GM19452 (cell line): ENCODE measurements around the gene NCKAP5.

Experiments
- ATAC-seq: cut with Tn5 transposase; IDR thresholded peaks from one replicate; pipeline ENCODE4 v1.9.1; 2021; ENCODE audit not compliant: unreplicated experiment

NCKAP5 gene

GRCh38 chr2:133120310-133120709 lies 448.0 kb downstream of the NCKAP5 start:
- no peak for ATAC-seq

DNA sequence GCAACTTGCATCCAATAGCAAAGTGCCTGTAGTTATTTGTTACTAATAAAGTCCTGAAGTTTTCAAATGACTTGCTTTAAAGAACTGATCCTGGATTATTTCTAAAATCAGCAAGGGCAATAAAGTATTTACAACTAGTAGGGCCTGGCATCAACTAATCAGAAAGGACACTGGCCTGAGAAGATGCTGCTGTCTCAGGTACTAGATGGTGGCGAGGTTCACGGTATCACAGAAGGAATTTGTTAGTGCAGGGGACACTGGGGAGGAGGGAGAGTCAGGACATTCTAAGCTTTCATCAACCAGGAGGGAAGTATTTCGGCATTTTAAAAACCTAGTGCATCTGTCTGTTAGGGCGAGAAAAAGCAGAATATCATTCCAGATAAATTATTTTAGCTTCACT lies 458.1 kb downstream of the NCKAP5 start:
- no peak for ATAC-seq

DNA sequence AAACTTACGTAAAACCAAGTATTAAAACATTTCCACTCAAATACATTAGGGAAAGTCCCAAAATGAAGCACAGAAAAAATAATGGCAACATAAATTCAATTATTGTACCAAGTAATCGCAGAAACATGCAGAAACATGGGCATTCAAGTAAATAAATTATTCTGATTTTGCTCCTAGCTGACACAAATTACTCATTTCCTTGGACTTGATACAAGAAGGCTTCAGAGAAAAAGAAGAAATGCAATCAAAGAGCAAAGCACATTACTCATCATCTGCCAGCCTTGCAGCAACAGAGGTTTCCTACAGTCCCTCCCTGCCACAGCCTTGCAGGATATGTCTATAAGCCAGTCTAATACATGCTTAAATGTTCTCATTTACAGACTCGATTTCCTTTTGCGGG lies 458.5 kb downstream of the NCKAP5 start:
- no peak for ATAC-seq

GRCh38 chr2:133107058-133107815 lies 461.0 kb downstream of the NCKAP5 start:
- no peak for ATAC-seq

GRCh38 chr2:133104871-133105270 lies 463.4 kb downstream of the NCKAP5 start:
- ATAC-seq, result no peak

DNA sequence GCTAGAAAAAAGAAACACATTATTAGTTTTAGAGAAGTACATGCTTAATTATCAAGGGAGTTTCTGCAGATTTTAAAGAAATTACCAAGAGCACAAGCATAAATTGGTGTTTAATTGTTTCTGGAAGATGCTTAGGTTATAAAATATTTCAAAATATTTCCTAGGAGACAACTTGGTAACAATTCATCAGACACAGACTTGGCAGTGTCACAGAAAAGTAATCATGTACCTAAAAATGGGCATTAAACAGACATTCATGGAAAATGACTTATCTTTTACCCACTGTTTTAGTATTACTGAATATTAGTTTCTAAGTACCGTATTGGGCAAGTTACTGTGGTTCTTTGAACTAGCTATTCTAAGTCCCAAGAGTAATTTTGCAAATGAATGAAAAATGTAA lies 469.5 kb downstream of the NCKAP5 start:
- ATAC-seq, result no peak

- ATAC-seq, result no peak
These were observed 470.6 kb downstream of the NCKAP5 start for GRCh38 chr2:133097666-133098065.

DNA sequence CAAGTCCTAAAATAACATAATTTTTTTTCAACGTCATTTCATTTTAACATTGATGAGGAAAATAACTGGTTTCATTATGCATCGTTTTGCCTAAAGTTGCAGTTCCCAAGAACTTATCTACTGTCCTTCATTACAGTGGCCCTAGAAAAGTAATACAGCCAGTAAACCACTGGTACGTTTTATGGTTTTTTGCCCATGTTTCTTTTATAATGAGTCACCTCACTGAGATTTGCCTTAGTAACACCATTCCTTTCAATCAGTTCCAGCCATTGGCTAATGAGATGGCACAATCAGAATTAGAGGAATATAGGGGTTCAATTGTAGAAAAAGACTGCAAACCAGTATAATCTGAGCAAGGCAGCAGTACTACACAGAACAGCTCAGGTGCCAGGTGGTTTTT lies 475.7 kb downstream of the NCKAP5 start:
- ATAC-seq, result no peak

DNA sequence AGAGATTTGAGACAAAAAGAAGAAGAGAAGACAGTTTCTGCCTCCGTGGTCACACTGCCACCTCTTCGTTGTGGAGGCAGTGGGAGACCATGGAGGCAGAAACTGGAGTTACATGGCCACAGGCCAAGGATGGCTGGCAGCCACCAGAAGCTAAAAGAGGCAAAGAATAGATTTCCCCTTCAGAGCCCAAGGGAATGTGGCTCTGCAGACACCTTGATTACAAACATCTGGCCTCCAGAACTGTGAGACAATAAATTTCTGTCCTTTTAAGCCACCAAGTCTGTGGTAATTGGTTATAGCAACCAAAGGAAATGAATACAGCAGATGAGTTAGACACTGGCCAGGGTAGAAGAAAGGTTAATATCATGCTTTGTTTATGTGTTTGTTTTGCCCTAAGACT lies 477.9 kb downstream of the NCKAP5 start:
- ATAC-seq, result no peak

DNA sequence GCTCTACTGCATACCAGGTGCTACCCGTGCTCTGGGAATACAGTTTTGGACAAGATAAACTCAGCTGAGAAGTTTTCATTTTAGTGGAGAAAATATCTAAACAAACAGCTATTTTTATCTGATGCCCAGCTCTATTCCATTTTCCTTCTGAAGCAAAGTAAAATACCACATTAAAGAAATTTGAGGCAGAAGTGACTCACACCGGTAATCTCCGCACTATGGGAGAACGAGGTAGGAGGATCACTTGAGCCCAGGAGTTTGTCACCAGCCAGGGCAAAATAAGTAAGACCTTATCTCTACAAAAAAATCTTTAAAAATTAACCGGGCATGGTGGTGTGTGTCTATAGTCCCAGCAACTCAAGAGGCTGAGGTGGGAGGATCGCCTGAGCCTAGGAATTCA lies 482.1 kb downstream of the NCKAP5 start:
- no peak for ATAC-seq

GRCh38 chr2:133085646-133086045 lies 482.6 kb downstream of the NCKAP5 start:
- ATAC-seq, result no peak

- ATAC-seq, result no peak
These were observed 486.2 kb downstream of the NCKAP5 start for GRCh38 chr2:133082034-133082433.

- no peak for ATAC-seq
These were observed 487.4 kb downstream of the NCKAP5 start for GRCh38 chr2:133080822-133081221.

GRCh38 chr2:133078667-133079411 lies 489.4 kb downstream of the NCKAP5 start:
- no peak for ATAC-seq

GRCh38 chr2:133077269-133077822 lies 490.9 kb downstream of the NCKAP5 start:
- ATAC-seq, result no peak

DNA sequence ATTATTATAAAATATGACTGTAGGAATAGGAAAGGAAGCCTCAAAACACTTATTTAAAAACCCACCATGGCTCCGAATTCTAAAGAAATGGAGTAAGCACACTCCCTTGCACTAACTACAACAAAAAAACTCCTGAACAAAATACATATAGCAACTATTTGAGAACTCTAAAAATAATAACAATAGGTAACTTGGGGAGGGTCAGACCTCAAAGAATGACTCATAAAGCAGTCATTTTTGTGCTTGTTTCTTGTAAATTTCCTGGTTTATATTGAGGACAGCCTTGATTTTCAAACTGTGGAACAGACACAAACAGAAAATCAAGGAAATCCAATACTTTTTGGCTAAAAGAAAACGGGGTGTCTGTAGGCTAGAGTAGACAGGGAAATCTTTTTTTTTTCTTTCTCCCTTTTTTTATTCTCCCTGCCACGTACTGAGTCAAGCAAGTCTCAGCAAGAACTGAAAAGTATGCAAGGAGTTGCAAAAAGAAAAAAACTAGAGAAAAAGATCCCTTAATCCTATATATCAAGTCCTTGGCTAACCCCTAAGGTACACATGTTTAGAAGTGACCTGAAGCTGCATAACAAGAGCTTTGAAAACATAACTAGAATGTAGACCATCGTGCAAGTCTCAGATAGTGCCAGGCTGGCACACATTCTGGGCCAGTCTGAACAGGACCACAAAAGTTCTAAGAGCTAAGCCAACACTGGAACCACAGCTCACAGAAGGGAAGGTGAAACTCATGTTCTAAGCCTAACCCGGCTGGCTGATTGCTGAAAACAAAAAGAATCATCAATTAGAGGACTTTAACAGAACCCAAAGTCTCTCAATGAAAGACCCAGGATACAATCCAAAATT lies 495.2 kb downstream of the NCKAP5 start:
- no peak for ATAC-seq

- ATAC-seq, result no peak
These were observed 504.5 kb downstream of the NCKAP5 start for GRCh38 chr2:133063775-133064174.

- no peak for ATAC-seq
These were observed 505.2 kb downstream of the NCKAP5 start for GRCh38 chr2:133062931-133063665.

- no peak for ATAC-seq
These were observed 506.2 kb downstream of the NCKAP5 start for GRCh38 chr2:133061874-133062593.

DNA sequence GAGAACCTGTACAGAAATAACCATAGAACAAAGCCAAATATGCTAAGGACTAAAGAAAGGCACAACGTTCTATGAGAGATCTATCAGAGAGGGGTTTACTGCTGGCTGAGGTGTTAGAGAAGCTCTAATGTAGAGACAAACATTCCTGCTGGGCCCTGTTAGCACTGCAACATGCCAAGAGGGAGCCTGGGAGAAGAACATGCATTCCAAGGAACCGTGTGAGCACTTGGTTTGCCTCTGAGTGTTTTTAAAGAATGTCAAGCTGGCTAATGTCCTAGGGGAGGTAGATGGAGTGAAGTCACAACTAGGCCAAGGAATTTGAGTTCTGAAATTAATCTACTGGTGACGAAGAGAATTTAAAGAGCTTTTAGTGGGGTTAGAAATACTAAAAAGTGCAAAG lies 514.0 kb downstream of the NCKAP5 start:
- ATAC-seq, result no peak
